ENCODE measurements around the gene FOXF1.

The FOXF1 gene

DNA sequence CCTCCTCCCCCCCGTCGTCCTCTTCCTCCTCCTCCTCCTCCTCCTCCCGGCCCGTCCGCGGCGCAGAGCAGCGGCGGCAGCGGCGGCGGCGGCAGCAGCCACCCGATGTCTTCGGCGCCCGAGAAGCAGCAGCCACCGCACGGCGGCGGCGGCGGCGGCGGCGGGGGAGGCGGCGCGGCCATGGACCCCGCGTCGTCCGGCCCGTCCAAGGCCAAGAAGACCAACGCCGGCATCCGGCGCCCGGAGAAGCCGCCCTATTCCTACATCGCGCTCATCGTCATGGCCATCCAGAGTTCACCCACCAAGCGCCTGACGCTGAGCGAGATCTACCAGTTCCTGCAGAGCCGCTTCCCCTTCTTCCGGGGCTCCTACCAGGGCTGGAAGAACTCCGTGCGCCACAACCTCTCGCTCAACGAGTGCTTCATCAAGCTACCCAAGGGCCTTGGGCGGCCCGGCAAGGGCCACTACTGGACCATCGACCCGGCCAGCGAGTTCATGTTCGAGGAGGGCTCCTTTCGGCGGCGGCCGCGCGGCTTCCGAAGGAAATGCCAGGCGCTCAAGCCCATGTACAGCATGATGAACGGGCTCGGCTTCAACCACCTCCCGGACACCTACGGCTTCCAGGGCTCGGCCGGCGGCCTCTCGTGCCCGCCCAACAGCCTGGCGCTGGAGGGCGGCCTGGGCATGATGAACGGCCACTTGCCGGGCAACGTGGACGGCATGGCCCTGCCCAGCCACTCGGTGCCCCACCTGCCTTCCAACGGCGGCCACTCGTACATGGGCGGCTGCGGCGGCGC is at the start of gene FOXF1:
FOXF1 (plus strand) TSS at position 63 of the 797 bp plus-strand sequence; CDS start at position 106, 43 bp downstream.
- no peak for DNase-seq

DNA sequence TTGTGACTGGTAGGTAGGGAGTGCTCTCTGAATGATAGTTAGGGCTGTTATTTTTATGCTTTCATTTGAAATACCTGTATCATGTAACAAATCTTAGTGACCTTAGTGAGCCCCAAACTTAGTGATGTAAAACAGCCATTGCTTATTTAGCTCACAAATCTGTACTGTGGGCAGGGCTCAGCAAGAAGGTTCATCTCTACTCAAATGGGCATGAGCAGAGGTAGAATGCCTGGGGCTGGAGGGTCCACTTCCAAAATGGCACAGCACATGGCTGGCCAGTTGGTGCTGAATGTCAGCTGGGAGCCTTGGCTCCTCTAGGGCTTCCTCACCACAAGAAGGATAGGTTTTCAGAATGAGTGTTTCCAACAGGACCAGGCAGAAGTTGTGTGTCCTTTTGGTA is 49.3 kb upstream of the FOXF1 start:
- DNase-seq = no peak

DNA sequence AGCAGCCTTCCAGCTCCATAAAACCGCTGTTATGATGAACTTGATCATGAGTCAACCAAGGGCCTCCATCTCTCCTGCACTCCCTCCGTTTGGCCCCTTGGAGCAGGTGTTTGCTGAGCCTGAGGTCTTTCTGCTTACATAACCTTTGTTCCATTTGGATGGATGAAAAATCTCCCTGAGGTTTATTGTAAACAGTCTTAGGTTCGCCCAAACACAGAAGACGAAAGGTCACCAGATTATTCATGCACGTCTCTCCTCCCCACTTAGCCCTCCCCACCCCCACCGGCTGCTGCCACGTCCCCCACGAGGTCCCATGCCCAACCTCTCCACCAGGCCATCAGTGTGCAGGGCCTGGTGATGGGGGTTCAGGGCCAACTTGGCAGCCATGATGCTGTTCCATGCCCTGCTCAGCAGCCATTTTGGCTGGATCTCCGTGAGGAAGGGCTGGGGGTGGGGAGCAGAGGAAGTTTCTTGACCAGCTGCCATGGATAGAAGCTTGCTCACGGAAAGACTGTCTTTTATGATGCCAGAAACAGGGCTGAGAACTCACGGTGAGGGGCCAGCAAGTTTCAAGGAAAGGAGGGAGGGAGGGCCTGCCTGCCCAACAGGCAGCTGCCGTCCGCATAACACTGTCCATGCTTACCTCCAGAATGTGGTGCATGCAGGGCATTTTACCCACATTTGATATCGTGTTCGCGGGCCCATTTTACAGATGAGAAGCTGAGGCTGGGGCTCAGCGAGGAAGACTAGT is 47.8 kb upstream of the FOXF1 start:
- DNase-seq = no peak

DNA sequence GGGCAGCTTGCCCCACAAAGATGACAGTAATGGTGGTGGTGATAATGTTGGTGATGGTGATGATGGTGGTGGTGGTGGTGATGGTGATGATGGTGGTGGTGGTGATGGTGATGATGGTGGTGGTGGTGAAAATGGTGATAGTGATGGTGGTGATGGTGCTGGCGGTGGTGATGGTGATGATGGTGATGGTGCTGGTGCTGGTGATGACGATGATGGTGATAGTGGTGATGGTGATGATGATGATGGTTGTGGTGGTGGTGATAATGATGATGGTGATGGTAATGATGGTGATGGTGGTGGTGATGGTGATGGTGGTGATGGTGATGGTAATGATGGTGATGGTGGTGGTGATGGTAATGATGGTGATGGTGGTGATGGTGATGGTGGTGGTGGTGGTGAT is 46.3 kb upstream of the FOXF1 start:
- no peak for DNase-seq

DNA sequence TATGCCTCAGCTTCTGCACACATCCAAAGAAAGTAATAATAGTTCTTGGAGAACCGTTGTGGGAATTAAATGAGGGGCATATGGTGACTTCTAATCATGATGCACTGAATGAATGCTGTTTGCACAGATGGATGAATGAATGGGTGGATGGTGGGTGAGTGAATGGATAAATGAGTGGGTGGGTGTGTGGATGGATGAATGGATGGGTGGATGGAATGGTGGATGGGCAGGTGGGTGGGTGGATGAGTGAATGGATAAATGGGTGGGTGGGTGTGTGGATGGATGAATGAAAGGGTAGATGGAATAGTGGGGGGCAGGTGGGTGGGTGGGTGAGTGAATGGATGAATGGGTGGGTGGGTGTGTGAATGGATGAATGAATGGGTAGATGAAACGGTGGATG is 44.9 kb upstream of the FOXF1 start:
- no peak for DNase-seq

DNA sequence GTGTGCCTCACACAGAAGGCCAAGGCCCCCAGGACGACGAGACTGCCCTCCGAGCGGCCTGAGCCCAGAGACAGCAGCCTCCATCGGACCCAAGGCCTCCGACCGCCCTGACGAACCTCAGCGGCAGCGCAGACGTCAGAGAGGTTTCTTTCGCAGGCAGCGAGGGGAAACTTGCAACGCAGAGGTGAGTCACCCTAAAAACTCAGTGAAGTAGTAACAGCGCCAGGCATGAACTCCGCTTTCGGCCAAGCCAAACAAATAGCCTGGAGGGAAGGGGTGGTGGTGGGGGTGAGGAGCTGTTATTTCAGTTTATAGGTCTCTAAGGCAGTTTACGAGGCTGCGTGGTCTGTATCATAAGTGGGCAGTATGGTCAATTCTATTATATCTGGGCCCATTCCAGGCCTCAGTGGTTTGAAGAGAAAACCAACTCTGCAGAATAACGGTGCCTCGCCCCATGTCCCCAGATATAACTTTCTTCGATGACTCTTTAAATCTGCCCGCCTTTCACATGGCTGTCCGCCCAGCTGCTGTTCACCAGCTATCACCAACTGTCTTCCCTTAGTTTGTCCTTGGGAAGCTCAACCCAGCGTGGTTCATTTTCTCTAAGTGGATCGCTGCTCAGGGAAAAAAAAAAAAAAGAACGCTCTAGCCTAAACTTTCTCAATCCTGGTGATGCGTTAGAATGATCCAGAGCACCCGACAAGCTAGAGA is 43.5 kb upstream of the FOXF1 start:
- no peak for DNase-seq

DNA sequence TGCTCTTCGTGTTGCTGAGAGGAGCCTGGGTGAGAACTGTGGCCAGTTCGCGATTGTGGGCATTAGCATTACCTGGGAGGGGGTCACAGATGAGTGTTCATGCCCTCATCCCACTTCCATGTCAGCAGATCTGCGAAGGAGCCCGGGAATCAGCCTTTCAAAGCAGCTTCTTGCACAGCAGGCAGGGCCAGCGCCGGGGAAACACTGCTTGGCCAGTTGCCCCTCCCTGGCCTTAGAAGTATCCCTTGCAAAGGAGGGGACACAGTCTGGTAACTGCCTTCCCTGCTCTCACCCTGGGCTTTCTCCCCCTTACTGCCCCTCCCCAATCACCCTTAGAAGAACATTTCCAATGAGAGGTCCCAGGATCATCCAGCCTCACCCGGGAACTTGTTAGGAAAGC is 42.8 kb upstream of the FOXF1 start:
- no peak for DNase-seq

DNA sequence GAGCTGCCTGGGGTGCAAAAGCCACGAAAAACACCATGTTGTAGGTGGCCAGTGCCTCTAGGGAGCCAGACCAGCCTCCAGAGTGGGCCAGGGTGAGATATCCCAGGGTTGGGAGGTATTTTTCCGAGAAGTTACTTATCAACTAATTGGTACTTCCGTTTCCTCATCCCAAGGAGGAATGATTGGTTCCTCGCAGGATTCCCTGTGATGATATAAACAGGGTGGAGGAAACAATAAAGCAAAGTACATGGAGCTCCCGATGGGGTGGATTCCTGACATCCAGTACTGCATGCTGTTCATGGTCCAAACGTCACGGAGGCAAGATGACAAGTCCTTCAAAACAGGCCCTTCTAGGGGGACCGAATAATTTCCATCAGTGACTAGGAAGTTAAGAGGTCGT is 39.4 kb upstream of the FOXF1 start:
- no peak for DNase-seq

DNA sequence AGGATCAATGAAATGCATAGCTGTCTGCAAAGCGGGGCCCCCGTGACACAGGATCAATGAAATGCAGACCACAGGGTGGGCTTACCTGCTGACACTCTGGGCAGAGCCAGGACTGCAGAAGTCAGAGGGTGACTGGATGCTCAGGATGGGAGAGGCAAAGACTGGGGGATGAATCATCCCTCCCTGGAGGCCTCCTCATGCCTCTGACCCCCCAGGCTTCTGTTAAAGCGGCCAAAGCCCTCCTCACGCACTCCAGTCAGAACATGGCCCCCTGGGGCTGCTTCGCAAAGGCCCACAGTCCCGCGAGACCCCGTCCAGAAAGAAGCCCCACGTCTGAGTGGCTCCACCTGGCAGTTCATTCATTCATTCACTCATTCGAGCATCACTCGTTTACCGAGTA is 38.4 kb upstream of the FOXF1 start:
- DNase-seq = no peak

DNA sequence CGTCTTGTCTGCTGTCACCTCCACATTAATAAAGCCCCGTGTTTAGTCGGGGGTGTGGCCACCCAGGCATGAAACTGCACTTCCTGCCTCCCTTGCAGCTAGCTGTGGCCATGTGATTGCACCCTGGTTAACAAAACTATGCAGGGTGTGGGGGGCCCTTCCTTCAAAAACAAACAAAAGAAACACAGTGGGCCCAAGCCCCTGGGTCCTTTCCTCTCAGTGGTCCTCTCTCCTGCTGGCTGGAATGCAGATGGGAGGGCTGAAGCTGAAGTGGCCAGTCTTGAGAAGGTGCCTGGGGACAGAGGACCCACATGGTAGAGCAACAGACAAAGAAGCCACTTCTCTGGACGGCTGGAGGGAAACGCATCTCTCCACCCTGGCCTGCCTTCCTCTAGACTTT is 38.0 kb upstream of the FOXF1 start:
- DNase-seq = no peak

DNA sequence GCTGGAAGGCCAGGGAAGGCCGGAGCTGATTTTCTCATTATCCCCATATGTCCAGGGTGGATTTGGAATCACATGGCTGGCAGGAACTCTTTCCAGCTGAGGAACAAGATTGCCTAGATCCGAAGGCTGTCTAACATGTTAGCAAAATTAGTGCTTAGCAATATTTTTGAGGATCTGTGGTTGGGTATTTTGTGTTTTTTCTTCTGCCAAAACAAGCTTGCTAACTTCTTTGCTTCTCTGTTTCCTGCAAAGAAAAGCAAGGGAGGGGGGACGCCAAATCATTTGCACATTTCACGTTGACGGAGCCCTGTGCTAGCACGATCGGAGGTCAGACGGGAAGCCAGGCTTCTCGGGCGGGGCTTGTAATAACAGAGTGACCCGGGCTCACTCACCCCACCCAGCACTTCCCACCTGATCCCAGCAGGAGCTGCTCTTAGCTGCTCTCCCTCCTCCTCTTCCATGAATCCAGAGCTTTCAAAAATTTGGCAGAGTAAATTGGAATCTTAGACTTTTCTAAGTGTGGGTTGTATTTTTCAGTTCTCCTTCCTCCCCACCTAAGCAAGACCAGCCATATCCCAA is 33.3 kb upstream of the FOXF1 start:
- no peak for DNase-seq

DNA sequence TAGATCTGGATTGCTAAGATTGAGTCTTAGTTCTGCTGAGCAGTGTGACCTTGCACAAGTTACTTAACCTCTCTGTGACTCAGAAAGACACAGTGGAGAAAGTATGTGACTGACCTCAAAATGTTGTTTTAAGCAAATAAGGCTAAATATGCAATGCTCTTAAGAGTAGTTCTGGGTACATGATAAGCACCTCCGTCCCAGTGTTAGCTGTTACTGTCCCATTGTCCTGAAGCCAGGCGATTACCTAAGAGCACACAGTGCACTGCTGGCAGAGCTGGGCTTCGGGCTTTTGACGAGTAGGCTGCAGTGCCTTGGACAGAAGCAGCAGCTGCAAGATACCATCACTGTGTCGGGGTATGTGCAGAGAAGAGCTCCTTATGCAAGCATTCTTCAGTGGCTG is 32.7 kb upstream of the FOXF1 start:
- DNase-seq = no peak

DNA sequence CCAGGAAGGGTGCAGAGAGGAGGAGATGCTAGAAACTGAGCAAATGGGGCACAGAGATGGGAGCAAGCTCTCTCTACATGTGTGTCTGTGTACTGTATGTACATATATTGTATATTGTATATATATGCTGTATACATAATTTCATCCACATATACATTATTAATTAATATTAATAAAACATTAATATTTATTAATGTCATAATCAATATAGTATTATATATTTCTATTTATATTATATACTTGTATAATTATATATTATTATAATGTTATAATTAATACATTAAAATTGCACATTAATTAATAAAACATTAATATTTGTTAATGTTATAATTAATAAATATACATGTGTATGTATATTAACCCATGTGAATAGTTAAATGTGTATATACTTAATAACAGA is 31.5 kb upstream of the FOXF1 start:
- DNase-seq = no peak

DNA sequence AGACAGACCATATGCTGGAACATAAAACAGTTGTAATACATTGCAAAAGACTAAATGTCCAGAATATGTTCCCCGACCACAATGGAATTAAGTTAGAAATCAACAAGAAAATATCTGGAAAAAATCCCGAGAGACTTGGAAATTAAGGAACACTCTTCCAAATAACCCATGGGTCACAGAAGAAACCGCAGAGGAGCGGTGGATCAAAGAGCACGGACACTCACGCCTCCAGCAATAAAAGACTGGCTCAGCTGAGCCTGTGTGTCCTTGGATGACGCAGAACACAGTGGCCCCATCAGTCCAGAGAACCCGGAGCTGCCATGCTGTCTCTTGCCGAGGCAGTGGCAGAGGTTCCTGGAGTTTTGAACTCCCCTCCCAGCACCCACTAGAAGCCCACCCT is 30.9 kb upstream of the FOXF1 start:
- DNase-seq = no peak

DNA sequence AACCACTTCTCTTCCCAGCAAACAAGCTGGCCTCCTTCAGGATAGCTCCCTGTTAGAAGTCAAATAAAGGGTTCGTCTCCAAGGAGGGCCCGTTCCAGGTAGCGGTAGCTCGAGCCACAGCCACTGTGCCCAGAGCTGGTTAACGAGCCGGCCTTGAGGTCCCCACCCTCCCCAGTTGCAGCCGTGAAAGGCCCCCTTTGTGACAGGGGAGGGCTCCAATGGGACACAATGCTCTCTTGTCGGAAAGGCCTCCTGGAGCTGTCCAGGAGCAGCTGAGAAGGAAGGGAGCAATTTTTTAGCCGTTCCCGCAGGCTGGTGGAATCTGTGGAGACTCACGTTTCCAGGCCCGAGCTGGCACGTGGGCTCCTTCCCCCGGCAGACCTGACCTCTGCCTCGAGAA is 29.9 kb upstream of the FOXF1 start:
- no peak for DNase-seq

DNA sequence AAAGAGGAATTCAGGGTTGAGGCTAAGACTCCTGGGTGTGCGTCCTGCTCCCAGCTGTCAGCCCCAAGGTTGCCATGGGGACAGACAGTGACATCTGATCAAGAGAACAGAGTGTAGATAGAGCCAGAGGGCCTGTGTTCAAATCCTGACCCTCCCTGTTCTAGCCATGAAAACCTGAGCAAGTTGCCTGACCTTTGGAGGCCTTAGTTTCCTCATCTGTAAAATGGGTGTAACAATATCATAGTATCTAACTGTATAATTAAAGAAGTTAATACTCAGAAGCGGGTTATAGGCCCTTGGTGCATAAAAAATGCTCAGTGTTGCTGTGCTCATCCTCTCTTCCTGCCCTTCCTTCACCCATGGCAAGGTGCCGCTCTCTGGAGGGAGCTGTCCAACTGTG is 28.7 kb upstream of the FOXF1 start:
- DNase-seq = no peak

DNA sequence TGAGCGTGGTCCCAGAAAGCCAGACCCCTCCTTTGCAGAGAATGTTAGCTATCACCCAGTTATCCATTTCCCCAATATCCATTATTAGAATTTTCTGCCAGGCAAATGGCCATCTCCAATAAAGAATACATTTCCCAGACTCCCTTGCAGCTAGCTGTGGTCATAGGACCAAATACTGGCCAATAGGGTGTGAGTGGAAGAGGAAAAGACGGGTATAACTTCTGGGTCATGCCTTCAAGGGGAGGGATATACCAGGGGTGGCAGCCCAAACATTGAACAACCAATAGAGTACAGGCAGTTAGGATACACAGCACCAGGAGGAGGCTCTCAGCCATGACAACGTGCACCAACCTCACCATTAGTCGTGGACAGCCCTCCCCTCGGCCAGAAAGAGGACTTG is 26.1 kb upstream of the FOXF1 start:
- DNase-seq = no peak

DNA sequence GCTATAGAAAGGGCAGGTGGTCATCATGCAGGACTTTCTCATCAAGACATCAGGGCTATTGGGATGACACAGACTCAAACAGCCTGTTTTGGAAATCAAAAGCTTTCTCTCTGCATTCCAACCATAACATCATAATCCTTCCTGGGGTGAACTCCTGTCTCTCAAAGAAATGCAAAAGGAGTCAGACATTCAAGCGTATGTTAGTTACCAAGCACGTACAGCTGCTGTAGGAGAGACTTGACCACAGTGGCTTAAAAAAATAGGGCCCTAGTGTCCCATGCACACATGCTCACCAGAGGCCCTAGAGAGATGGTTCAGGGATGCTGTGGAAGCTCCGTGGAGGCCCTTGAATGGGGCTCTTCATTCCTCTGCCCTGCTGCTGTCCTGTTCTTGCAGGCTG is 24.6 kb upstream of the FOXF1 start:
- DNase-seq = no peak

DNA sequence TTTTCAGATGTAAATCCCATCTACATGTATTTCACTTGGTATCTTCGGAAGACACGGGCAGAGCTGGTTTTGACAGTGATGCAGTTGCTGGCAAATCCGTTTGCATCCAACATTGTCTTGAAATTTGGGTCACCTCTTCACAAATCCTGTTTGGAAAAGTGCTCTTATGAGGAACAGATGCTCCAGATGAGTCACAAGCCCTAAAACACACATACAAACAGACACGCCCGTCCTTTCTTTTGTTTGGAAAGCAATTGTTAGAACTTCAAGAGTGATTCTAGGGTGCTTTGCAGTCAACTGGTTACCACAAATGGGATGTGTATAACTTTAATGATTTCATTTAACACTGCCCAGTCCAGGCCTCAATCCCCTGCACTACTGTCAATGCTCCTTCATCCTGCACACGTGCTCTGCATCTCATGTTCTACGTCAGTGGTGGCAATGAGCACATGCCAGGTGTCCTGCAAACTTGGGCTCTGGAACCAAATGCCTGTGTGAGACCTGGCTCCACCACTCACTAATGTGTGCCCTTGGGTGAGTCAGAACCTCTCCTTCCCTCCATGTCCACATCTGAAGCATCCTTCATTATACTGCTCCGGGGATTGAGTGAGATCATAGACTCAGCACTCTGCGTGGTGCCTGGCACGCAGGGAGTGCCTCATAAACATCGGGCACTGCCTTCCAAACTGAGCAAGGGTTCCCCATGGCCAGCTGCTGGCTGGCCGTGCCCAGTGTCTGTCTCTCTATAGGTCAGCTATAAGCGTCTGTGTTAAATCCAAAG is 19.3 kb upstream of the FOXF1 start:
- no peak for DNase-seq

DNA sequence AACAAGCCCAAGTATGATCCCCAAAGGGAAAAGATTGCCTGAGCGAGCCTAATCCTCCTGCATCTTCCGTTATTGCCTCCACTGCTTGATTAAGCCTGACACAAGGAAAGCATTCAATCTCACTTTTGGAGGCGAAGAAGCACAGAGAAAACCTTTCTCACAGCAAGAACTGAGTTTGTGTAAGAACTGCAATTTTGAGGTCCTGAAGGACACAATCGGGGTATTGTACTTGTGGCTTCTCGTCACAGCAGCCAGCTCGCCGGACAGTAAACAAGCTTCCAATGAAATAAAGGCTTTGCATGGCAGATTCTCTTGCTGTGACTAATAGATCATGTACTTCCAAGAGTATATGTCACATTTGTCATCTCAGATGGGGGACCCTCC is 18.7 kb upstream of the FOXF1 start:
- no peak for DNase-seq

DNA sequence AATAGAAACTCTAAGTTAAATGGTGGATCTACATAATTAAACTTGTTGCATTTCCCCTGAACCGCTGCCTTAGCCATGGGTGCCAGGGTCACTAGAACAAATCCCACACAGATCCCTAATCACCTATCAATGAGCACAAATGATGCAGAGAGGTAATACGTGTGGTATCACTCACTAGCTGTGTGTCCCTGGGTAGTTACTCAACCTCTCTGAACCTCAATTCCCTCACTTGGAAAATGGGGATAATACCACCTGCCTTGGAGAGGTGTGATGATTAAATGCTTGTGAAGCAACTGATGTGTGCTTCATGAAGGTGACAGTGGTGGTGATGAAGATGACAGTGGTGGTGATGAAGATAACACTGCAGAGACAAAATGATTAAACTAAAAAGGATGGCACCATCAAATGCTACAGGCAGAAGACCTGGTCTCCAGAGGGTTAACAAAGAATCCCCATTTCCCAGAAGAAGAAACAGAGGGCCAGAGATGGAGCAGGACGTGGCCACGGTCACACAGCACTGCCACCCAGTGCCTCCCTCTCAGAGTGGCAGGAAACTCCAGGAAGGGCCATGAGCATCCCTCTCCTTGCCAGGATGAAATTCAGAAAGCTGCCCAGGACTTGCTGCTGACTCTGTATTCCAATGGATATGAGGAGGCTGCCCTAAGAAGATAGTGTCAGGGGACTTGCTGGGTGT is 17.9 kb upstream of the FOXF1 start:
- no peak for DNase-seq

DNA sequence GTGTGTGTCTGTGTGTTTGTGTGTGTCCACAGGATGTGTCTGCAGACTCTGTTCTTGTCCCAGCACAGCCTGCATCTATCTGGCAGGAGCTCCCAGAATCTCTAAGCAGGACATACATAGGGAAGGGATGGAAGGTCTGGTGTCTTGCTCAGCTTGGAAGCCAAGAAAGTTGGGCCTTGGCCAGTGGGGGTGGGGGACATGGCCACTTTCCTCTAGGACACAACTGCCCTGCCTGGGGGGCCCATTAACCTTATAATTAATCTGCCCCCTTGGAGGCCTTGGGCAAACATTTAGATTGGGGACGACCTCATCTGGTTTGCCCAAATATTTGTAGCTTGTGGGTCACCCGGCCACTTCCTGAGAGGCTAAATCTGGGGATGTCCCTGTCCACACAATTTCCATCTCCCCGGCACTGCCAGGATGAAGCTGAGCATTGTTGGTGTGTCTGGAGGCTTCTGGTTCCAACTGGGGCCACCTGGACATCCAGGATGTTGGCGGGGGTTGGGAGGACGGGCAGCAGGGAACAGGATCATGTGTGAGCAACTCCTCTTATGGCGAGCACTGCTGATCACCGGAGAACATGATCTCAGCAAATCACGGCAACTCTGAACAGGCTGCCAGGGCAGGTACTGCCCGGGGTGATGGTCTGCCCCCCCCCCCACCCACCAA is 17.2 kb upstream of the FOXF1 start:
- no peak for DNase-seq
